GM21619 (cell line): ENCODE results near the gene CYP2J2.
"Not testable (repeated sequence)": the region's sequence is repeated elsewhere in the genome, so short reads cannot be mapped to it uniquely, and the experiment has no call there.

ENCODE experiments used
- ATAC-seq: cut with Tn5 transposase; IDR thresholded peaks from one replicate; pipeline ENCODE4 v1.9.1; 2021; ENCODE audit not compliant: unreplicated experiment

Gene CYP2J2

DNA sequence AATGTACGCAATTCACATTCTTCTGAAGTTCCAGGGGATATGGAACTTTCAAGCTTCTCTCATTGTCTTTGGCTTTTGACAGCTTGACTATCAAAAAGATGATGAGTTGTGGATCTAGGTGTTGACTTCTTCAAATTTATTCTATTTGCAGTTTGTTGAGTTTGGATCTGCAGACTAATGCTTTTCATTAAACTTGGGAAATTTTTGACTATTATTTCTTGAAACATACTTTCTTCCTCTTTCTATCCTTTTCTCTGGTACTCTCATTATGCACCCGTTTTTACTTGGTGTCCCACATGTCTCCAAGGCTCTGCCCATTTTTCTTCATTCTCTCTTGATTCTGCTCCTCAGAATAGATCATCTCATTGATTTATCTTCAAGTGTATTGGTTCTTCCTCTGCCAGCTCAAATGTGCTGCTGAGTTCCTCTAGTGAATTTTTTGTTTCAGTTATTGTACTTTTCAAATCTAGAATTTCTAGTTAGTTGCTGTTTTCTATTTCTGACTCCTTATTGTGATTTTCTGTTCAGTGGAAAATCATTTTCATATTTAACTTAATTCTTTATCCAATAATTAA lies 49.4 kb downstream of the CYP2J2 start:
- ATAC-seq: no peak

DNA sequence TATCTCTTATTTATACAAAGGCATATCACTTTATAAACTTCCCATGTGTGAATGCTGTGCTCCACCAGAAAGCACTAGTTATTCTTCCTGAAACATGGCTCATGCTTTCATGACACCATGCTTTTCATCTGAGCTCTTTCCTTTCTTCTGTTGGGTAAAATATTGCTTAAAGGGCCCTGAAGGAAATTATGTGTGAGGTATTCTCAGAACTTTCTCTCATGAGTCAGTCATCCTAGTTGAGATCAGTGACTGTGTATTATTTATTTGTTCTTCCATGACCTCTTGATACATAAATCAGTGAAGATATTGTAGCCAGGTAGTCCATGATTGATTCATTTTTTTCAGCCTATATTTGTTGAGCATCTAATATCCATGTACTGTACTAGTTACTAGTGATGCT lies 54.8 kb downstream of the CYP2J2 start:
- ATAC-seq: no peak

DNA sequence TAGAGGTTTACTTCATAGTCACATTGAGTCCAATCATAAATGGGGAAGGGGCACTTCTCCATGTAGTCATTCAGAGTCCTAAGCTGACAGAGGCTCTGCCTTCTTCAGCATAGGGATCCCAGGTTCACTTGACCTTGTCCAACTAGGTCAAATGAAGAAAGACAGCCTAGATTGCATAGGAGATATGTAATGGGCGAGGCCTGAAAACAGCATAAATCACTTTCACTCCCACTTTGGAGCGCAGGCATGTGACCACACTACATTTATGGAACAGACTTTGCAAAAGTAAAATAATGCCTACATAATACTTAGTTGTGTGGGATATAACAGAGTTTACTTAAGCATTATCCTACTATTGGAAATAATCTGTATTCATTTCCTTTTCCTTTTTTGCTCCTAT lies 60.1 kb downstream of the CYP2J2 start:
- no peak for ATAC-seq

DNA sequence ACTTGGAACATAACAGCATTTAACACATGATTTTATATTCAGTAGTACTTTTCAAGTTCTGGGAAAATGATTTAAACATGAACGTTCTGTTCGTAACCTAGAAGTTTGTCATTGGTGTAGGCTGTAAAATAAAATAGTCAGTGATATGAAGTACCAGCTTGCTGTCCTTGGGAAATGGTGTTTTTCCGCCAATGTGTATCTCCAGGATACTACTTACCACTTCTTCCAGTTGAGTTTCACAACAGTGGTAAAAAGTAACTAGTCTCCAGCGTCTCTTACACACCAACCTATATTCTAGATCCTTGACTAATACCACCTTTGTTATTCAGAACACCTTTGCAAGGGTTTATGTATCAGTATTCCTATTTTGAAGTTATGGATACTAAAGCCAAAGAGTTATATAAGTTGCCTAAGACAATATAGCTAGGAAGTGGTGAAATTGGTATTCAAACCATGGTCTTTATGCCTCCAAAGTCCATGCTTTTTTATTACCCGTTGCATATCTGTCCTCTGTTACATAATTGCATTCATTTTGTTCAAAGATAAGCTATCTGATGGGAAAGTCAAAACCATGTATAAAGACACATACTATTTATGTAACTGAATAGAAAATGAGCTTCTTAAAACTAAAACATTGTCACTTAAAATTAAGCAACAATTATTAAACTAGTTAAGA lies 68.8 kb downstream of the CYP2J2 start:
- ATAC-seq: no peak

DNA sequence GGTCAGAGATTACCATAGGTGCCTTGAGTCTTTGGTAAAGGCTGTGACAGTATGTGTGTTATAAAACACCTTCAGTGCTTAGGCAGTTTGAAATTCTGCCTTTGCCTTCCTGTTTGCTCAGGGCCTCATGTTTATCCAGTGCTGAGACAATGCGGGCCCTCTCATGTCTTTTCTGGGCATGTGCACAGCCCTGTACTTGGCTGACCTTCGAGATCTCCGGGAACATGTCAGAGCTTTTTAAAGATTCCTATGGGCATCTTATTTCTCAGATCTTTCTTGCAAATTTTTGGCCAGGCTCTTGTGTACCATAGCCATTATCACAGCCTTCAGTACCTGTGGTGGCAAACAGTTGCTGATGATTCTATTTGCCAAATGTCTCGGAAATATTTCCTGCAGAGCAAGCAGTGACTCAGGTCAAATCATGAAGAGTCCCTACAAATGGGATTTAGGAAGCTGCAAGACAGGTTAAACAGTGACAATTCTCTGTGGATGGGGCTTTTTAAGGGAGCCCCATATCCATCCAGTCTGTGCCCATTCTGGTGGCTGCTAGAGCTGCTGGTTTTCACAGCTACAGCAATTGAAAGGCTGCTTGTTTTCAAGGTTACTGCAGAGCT lies 69.7 kb downstream of the CYP2J2 start:
- no peak for ATAC-seq

DNA sequence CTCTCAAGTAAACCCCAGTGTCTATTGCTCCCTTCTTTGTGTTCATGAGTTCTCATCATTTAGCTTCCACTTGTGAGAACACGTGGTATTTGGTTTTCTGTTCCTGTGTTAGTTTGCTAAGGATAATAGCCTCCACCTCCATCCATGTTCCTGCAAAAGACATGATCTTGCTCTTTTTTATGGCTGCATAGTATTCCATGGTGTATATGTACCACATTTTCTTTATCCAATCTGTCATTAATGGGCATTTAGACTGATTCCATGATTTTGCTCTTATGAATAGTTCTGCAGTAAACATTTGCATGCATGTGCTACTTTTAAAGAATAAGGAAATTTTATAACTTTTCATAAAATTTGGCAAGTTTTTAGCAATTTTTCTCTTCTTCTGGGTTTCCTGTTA lies 71.3 kb downstream of the CYP2J2 start:
- not testable (repeated sequence) for ATAC-seq

DNA sequence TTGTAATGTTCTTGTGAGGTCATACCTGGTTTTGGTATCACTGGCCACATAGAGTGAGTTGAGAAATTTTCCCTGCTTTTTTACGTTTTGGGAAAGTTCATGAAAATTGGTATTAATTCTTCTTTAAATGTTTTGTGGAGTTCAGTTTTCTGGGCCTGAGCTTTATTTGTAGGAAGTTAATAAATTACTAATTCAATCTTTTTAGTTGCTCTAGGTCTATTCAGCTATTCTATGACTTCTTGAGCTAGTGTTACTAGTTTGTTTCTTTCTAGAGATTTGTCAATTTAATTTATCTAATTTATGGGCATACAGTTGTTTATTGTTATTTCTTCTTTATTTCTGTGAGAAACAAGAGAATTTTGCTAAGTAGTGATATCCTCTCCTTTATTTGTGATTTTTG lies 74.5 kb downstream of the CYP2J2 start:
- ATAC-seq: no peak

DNA sequence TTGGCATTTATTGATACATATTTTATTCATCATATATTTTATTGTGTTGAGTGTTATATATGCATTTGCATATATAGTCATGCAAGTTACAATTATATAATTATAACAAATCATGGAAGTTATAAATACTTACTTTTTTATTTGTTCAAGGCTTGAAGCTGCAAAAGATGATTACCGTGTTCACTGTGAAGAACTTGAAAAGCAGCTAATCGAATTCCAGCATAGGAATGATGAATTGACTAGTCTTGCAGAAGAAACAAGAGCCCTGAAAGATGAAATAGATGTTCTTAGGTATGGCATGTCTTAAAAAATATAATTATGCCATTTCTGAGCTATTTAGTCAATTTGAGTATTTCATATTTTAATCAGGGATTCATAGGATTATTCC lies 79.7 kb downstream of the CYP2J2 start:
- ATAC-seq: no peak

DNA sequence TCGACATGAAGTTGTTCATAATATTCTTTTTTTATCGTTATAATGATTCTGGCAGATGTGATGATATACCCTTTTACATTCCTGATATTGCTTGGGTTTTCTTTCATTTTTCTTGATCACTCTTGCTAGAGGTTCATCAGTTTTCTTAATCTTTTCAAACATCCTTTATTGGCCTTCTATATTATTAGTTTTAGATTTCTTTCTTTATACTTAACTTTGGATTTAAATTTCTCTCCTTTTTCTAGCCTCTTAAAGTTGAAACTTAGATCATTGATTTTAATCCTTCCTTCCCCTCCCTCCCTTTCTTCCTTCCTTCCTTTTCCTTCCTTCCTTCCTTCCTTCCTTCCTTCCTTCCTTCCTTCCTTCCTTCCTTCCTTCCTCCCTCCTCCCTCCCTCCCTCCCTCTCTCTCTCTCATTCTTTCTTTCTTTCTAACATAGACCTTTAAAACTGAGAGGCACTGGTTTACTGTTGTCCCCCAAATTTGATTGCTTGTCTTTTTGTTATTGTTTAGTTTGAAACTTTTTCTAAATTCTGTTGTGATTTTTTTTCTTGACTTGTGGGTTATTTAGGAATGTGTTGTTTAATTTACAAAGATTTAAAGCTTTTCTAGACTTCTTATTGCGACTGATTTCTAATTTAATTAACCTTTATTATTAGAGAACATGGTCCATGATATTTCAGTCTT lies 80.2 kb downstream of the CYP2J2 start:
- ATAC-seq: no peak

DNA sequence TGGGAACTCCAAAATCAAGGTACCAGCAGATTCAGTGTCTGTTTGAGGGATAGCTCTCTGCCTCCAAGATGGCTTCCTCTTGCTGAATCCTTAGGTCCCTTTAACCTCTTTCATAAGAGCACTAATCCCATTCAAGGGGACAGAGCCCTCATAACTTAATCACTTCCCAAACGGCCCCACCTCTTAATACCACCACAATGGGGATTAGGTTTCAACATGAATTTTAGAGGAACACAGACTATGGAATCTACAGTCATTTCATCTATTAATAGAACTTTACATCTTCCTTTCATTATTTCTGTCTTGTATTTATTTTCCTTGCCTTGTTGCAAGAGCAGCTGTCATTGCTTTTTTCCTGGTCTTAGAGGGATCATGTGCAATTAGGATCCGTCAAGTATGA lies 81.5 kb downstream of the CYP2J2 start:
- no peak for ATAC-seq
